HT-29 (cell line): ENCODE measurements around the gene LGALS3BP. TPM values are rescaled to one million over a fixed set of nuclear protein-coding genes. Genes with fewer than 3 reads are reported as not detected.
"Not testable (repeated sequence)": the region's sequence is repeated elsewhere in the genome, so short reads cannot be mapped to it uniquely, and the experiment has no call there.

ENCODE experiments used
- DNase-seq: peaks from one replicate; pipeline ENCODE4 v3.0.0-alpha.2; 2015; ENCODE audit warnings: low spot score
- total RNA-seq: library from RNA; depleted of rRNA; stranded (reverse); fragments of >200 nt; shearing (Covaris generic); gene quantifications from 2 replicates; pipeline ENCODE4 v1.2.3, GENCODE V29; 2014

Gene LGALS3BP
- total RNA-seq, 1 experiment from 2014 or later, result 1,392 TPM

DNA sequence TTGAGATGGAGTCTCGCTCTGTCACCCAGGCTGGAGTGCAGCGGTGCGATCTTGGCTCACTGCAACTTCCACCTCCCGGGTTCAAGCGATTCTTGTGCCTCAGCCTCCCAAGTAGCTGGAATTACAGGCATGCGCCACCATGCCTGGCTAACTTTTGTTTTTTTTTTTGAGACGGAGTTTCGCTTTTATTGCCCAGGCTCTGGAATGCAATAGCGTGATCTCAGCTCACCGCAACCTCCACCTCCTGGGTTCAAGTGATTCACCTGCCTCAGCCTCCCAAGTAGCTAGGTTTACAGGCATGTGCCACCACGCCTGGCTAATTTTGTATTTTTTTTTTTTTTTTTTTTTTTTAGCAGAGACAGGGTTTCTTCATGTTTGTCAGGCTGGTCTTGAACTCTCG lies 34.3 kb downstream of the LGALS3BP start:
- DNase-seq, result not testable (repeated sequence)

DNA sequence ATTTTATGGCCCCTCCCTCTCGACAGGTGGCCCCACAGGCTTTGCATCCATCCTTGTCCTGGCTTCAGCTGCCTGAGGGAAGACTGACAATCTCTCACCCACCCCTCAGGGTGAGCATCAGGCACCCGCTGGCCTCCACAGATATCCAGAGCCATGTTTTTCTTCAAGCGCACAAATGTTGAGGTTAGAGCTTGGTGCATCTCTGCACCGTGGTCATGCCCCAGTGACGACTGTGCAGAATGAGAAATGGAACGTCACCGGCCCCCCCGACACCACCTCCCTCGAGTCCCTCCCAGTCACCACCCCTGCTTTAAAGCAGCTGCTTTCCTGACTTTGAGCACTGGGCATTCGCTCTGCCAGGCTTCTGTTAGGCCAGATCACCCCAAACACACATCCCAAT lies 34.8 kb downstream of the LGALS3BP start:
- no peak for DNase-seq

DNA sequence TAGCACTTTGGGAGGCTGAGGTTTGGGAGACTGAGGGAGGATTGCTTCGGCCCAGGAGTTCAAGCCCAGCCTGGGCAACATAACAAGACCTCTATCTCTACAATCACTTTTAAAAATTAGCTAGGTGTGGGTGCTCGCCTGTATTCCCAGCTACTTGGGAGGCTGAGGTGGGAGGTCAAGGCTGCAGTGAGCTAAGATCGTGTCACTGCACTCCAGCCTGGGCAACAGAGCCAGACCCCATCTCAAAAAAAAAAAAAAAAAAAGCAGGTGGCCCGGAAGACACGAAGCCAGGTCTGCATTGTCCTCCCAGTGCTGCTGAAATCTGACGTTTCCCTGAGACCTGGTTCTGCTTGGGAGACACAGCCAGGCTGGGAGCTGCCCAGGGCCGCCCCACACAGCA lies 35.7 kb downstream of the LGALS3BP start:
- DNase-seq, result no peak

DNA sequence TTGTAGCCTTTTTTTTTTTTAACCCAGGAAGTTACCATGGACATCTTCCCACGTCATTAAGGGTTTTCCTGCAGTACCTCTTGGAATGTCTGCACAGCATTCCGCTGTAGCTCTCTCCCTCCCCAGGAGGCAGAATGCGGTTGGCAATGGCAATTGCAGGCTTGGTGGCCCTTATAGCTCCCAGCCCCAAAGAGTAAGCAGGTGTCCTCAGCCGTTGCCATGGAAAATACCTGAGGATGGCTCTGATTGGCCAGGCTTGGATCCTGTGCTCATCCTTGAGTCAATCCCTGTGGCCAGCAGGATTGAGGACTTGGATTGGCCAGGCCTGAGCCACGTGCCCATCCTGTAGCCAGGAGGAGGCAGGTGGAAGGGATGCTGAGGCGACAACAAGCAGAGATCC lies 39.0 kb downstream of the LGALS3BP start:
- DNase-seq, result peak; percentile 51

DNA sequence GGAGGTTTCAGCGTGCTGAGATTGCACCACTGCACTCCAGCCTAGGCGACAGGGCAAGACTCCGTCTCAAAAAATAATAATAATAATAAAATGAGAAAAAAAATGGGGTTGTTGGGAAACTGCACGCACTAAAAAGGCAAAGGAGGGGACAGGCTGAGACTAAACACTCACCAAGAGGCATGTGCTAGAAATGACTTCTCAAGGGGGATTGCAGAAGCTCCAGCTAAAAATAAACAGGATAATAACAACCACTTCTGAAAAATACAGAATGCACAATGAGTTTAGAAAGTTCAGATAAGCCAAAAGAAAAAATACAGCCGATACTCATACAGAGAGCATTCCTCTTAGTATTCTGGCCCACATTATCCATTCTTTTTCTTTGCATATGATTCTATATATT lies 39.5 kb downstream of the LGALS3BP start:
- DNase-seq, result no peak

DNA sequence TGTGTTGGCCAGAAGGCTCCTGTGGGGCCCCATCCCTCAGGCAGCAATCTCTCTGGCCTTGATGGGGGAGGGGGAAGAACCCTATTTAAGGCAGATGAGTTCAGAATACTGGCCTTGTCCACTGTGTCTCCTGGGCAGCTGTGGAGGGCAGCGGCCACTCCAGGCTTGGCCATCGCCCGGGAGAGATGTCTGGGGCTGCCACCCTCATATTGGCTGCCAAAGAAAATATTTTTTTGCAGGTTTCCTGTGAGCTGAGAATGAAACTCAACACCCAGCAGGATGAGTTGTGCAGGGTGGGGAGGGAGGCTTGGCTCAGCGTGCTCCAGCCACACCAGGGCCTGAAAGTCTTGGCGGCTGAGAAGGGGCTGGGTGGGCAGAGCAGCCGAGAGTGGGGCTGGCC lies 40.1 kb downstream of the LGALS3BP start:
- DNase-seq, result no peak

DNA sequence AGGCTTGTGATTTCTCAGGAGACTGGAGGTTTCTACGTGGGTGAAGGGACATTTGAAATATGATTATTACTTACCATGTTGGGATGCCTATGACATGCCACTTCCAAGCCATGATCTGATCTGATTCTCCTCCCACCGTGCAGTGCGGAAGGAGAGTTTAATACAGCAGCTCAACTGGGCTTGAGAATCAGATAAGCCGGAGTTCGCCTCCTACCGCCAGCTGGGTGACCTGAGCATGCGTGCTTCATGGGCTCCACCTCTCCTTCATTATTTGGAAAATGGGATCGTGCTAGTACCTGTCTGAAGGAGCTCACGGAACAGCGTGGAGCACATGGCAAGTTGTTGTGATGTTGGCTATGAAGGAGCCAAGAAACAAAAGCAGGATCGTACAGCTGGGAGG lies 42.2 kb downstream of the LGALS3BP start:
- no peak for DNase-seq

DNA sequence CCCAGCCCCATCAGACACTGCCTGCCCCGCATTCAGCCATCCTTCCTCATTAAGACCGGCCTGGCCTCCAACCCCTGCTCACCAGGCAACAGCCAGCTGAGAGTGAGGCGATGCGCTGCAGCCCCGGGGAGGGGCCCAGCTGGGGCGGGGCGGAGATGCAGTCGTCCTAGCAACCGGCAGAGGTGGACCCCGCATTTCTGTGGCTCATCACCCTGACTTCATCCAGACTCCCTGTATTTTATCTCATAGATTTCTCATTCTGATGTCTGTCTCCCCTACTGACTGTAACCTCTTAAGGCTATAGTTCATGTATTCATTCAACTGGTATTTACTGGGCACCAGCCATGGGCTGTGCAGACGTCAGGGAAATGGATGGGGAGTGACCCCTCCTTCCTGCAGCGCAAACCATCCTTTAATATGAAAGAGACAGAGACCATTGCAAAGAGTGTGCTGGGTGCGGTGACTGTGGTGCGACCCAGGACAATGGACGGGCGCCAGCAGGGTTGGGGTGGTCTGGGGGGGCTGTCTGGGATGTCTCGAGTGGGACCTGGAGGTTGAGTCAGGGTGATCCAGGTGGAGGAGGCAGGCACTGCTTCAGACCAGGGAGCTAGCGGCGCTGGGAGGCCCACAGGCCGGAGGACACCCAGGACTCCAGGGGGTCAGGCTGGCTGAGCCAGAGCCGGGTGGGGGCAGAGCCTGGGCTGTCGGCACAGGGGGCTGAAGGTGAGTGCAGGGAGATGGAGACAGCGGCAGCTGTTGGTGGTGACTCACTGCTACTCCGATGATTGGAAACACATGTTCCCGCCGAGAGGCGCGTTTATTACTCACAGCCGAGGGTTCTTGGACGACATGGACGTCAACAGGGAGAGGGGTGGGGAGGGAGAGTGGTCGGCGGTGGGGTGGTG lies 44.1 kb downstream of the LGALS3BP start:
- DNase-seq, result no peak

DNA sequence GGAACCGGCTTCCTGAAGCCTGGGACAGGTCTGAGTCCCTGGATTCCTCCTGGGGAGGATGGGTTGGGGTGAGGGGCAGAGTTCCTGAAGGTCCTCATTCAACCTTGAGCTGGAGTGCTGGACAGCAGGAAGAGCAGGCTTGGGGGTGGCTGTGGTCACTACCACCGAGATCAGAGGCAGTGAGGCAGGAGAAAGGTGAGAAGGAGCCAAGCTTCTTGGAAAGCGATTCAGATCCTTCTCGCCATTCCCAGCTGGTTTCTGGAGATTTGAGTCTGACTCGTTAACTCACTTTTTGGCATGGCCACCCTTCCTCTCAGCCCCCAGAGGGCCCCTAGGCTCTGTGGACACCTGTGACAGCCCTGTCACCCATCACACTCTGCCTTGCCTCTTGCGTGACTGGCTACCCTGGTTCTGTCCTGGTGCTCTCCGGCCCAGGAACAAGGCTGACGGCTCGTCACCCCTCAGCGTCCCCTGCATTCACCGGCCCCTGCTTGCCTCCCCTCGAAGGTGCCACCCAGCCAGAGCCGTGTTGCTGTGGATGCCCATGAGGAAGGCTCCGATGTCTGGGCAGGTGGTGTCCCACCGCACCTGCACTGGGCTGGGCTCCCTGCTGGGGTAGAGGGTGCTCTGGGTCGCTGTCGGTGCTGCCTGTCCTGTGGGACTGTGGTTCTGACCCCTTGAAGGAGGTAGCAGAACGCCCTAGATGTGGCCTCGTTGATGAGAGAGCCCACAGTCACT lies 44.9 kb downstream of the LGALS3BP start:
- no peak for DNase-seq

DNA sequence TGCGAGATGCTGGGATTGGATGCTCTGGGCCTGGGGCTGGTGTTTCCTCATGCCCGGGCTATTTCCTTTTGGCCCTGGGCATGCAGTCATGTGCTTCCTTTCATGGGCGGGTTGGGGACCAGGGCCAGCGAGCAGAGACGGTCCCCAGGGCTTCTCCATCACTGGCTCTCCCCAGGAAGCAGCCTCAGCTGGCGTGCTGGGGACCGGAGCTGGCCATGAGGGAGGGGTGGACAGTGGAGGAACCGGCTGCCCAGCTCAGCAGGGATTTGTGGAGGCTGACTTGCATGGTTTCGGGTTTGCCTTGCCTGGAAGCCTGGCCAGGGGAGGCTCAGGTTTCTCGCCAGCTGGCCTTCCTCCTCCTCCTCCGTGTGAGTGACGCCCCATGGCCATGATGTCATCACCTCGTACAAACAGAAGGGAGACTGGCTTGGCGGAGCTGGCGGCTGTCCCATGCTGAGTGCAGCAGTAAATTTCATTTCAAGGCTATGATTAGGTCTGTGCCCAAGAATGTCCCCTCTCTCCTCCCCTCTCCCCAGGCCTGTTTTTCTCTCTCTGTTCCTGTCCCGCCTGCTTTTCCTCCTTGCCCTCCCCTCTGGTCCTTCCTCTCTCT lies 45.7 kb downstream of the LGALS3BP start:
- DNase-seq, result peak; percentile 66

DNA sequence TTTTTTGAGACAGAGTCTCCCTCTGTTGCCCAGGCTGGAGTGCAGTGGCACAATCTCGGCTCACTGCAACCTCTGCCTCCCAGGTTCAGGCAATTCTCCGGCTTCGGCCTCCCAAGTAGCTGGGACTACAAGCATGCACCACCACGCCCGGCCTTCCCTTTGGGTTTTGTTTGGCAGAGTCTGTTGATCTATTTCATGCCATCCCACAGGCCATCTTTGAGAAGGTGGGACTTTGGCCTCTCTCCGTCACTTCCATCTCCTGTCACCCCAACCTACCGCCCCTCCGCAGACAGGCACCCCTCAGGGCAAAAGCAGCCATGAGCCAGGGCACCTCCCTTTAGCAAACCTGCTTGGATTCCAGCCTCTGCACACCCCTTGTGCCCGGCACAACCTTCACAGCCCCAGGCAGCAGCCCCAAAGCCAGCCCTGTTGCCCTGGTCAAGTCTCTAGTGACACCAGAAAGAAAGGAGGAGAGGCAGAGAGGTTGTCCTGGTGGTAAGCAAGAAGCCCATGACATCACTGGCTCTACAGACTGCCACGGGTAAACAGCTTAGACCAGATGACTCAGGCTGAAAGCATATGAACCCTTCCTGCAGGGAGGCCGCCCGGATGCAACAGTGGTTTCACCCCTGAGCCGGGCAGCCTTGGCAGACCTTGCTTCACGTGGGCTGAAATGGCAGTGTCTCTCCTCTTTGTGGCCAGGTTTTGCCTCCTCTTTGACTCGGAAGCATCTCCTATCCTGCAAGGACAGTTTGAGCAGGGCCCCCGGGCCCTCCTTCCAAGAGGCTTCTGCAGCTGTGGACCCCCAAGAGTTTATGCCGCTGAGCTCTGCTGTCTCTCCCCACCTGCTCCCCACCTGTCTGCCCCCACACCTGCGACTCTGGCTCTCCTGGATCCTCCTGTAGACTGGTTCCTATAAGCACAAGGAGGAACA lies 46.4 kb downstream of the LGALS3BP start:
- DNase-seq, result peak; percentile 64

DNA sequence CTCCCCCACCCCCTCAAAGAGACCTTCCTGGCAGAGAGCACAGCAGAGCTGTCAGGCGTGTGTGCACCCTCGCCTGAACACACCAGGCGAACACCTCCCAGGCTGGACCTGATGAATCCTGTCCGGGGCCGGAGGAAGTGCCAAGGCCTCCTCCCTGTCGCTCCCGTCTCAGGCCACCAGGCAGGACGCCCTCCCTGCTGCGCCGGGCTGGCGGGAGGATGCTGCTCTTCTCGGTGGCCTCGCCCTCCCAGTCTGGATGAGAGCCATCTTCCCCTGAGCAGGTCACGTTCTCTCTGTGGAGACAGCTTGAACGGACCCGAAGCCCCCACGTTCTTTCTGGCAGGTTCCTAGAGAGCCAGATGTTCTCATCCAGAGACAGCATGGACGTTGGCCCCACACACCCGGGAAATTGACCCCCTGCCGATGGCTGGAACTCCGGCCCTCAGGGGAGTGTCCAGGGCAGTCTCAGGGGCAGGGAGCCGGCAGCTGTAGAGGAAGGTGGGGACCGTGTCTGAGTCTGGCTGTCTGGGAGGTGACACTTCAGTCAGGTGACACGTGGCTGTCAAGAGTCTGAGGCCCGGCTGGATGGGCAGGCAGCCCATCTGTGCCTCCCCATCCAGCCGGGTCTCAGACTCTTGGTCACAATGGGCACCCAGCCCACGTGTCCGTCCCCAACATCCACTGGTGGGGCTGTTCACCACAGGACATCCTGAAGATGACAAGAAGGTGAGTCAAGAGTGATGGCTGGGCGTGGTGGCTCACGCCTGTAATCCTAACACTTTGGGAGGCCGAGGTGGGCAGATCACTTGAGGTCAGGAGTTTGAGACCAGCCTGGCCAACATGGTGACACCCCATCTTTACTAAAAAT lies 49.6 kb downstream of the LGALS3BP start:
- DNase-seq, result no peak

DNA sequence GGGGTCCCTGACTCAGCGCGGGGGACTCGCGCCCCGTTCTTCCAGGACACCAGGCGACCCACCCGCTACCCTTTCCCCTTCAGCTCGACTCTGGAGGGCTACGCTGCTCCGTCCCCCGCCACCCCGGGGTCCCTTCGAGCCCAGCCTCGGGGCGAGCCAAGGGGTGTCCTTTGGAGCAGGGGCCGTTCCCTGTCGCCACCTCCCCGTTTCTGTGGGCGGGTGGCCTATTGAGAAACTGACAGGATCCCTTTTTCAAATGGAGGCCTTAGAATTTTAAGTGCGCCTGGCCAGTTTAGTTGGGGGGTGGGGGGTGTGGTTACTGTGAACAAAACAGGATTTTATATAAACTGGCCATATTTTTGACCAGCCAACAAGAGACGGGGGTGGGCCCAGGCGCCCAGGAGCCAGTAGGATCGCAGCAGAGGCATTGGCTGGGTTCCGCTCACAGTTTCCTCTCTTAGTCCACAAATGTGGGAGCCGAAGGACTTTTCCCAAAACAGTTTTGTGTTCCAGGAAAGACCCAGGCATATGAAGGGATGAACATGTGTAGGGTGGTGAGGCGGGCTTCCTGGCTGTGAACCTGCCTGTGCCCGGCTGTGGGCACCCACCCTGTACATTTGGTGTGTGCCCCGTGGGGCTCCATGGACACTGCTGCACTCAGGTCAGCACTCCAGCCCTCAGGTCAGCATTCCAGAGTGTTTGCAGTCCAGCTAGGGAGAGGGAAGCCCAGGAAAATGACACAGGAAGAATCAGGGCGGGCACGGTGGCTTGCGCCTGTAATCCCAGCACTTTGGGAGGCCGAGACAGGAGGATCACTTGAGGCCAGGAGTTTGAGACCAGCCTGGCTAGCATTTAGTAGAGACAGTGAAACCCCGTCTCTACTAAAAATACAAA lies 53.8 kb downstream of the LGALS3BP start:
- DNase-seq, result no peak

DNA sequence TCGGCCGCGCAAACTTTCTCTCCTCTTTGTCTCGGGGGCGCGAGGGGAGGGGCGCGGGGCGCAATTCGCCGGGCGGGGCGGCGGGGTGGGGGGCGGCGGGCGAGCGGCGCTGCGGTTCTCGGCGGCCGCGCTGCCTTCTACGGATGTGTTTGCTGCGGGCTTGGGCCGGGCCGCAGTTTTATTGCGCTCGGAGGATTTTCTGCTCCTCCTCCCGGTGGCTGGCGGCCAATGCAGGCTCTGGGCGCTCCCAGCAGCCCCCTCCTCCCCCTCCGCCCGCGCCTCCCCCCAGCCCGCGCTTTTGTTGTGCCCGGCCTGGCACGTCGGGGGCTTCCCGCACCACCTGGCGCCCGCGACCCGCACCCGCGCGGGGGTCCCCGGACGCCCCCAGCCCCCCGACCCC lies 54.5 kb downstream of the LGALS3BP start, which contains the start of gene TIMP2:
Gene TIMP2, minus strand, starts transcription at position 154 of the 400 bp plus-strand sequence. CDS start 299 bp downstream, outside the sequence.
- DNase-seq, result peak; percentile 64

DNA sequence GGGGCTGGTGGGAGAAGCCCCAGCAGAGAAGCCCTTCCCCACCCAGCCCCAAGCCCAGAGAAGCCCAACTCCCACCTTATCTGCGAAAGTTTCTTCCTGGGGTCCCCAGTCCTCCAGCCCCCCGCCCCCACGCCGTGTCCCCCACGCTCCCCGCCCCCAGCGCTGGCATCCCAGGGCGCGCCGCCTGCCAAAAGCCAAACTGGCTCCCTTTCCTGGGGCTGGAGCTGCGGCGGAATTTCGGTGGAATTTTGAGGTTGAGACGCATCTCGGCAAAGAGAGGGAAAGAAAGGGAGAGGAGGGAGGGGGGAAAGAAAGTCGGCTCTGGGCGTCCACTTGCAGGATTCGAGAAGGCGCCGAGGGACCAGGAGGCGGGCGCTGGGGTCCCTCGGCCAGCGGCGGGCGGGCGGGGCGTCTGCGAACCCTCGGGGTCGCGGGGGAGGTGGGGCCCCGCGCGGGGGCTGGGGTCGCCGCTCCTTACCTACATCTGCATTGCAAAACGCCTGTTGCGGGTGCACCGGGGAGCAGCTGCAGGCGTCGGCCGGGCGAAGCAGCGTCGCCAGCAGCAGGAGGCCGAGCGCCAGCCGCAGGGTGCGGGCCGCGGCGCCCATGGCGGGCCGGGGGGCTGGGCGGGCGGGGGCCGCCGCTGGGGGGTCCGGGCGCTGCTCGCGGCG lies 55.1 kb downstream of the LGALS3BP start:
- DNase-seq, result no peak

DNA sequence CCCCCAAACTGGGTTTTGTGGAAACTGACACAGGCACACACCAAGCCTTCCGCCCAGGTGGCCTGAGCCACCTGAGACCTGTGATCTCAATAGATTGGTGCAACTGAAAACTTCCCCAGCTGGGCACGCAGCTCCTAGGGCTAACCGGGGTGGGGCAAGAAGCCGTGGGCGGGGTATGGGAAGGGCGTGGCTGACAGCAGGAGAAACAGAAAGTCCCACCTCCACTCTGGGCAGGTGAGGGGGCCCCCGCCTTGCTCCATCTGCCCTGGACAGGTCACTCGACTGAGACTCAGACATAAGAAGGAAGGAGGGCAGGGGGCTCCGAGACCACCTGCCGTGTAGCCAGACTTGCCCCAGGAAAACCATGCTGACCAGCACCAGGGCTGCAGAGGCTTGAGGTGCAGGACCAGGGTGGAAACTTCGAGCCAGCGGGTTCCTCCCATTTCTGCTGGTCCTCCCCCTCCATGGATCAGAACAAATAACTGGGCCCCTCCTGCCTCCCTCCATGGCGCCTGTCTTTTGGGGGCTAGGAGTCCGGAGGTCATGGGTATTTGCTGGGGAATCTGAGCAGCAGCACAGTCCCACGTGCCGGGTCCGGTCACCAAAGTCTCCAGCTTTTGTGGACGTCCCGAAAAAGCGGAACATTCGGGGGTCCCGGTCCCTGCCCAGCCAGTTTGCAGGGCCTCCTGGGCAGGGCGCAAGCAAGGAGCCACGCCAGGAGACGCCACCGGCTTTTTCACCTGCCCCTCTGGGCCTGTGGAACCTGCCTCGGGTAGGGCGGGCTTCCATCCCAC lies 55.9 kb downstream of the LGALS3BP start:
- DNase-seq, result peak; percentile 86

DNA sequence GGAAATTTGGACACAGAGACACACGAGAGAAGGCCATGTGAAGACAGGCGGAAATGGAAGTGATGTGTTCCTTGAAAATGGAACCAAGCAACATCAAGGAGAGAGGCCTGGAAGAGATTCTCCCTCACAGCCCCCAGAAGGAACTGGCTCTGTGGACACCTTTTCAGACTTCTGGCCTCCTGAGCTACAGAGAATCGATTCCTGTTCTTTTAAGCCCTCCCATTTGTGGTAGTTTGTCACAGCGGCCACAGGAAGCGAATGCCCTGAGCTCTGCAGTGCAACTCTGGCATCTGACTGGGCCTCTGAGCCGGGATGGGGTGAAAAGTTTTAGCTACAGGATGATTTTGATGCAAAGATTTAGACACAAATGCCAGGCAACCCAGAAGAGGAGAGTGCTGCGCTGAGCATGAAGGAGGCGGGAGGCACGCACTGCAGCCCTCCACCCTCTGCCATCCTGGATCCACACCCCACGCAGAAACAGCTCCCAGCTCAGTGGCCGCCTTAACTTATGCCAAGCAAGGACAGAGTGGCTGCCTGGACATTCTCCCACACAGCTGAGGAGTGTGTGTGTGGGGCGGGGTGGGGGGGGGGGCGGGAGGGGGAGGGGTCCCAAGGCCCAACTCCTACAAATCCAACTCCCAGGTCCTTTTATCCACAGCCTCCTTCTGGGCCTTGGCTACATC lies 56.8 kb downstream of the LGALS3BP start:
- DNase-seq, result no peak
